Measurements from ENCODE around the gene ZNF407. TPM values are rescaled to one million over a fixed set of nuclear protein-coding genes. Genes with fewer than 3 reads are reported as not detected.
"Not testable (repeated sequence)": the region's sequence is repeated elsewhere in the genome, so short reads cannot be mapped to it uniquely, and the experiment has no call there.

The ZNF407 gene
- total and polyA plus RNA-seq, 2 experiments from 2014 or later: 2.1 to 10.4 TPM

GRCh38 chr18:75085676-75086075 is 488.0 kb downstream of the ZNF407 start:
- not testable (repeated sequence) for H3K4me3 Mint-ChIP-seq; H3K27me3 ChIP-seq (ENCODE audit: insufficient read depth); H3K36me3 ChIP-seq (ENCODE audit: insufficient read depth); H3K27ac ChIP-seq (ENCODE audit: low read depth); H3K4me1 ChIP-seq (ENCODE audit: insufficient read depth); DNase-seq (ENCODE audit: low spot score); H3K36me3 Mint-ChIP-seq (ENCODE audit: low read depth); H3K9me2 ChIP-seq (ENCODE audit: insufficient read depth); H3K27me3 Mint-ChIP-seq (ENCODE audit: insufficient read depth, low read depth, poor library complexity); H3K27ac Mint-ChIP-seq; H3K4me3 ChIP-seq; H3F3A ChIP-seq (replicated peaks; ENCODE audit: low read depth); ATAC-seq; H4K20me1 ChIP-seq (replicated peaks; ENCODE audit: insufficient read depth); H3K4me1 Mint-ChIP-seq; H3K79me2 ChIP-seq (replicated peaks; ENCODE audit: insufficient read depth); H2AFZ ChIP-seq; H3K4me2 ChIP-seq
- peaks cover 17% of the 10 kb centered on the region for H3K9me3 Mint-ChIP-seq

- Mint-ChIP-seq H3K27ac (no peak overlapping the region), H3K9me3 (peaks cover 17% of the 10 kb centered on the region), H3K36me3 (ENCODE audit: low read depth) (peaks cover 6% of the 10 kb centered on the region), H3K4me3 (no peak overlapping the region), H3K27me3 (ENCODE audit: insufficient read depth, low read depth, poor library complexity) (peaks cover 6% of the 10 kb centered on the region), H3K4me1 (peaks cover 4% of the 10 kb centered on the region; the same call in 2 of the 3 replicates)
- H3K4me2 ChIP-seq: no peak overlapping the region
- no peak for DNase-seq (ENCODE audit: low spot score)
- no peaks in the 10 kb centered on the region for H3K79me2 ChIP-seq (replicated peaks; ENCODE audit: insufficient read depth)
- peaks cover 6% of the 10 kb centered on the region; the same call in 1 of the 2 replicates for H3K9me2 ChIP-seq (ENCODE audit: insufficient read depth)
- H2AFZ ChIP-seq: no peak overlapping the region
- no peaks in the 10 kb centered on the region for H3K4me1 ChIP-seq (ENCODE audit: insufficient read depth)
- no peaks in the 10 kb centered on the region for H3K36me3 ChIP-seq (ENCODE audit: insufficient read depth)
- H3K27ac ChIP-seq (ENCODE audit: low read depth): no peak overlapping the region
- H3K4me3 ChIP-seq: no peak overlapping the region
- H4K20me1 ChIP-seq (replicated peaks; ENCODE audit: insufficient read depth): no peaks in the 10 kb centered on the region
- H3F3A ChIP-seq (replicated peaks; ENCODE audit: low read depth): peaks cover 9% of the 10 kb centered on the region
- no peak for ATAC-seq
- no peaks in the 10 kb centered on the region for H3K27me3 ChIP-seq (ENCODE audit: insufficient read depth)
- no peak for TF ChIP-seq EZH2phosphoT487 (IDR thresholded peaks at IDR 0.05; ENCODE audit: unreplicated experiment)
- TF ChIP-seq POLR2AphosphoS5 (IDR thresholded peaks at IDR 0.05; ENCODE audit: low read depth): no peak
- no peak for TF ChIP-seq JUNB (IDR thresholded peaks at IDR 0.05; ENCODE audit: unreplicated experiment)
- no peak for TF ChIP-seq ZNF114 (CRISPR knock-in tag; IDR thresholded peaks at IDR 0.05)
- TF ChIP-seq, protein P1, sequence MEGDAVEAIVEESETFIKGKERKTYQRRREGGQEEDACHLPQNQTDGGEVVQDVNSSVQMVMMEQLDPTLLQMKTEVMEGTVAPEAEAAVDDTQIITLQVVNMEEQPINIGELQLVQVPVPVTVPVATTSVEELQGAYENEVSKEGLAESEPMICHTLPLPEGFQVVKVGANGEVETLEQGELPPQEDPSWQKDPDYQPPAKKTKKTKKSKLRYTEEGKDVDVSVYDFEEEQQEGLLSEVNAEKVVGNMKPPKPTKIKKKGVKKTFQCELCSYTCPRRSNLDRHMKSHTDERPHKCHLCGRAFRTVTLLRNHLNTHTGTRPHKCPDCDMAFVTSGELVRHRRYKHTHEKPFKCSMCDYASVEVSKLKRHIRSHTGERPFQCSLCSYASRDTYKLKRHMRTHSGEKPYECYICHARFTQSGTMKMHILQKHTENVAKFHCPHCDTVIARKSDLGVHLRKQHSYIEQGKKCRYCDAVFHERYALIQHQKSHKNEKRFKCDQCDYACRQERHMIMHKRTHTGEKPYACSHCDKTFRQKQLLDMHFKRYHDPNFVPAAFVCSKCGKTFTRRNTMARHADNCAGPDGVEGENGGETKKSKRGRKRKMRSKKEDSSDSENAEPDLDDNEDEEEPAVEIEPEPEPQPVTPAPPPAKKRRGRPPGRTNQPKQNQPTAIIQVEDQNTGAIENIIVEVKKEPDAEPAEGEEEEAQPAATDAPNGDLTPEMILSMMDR (conservative IDR thresholded peaks at IDR 0.05; ENCODE audit: low read depth in 2 of 2): no peak
- no peak for TF ChIP-seq NANOG (IDR thresholded peaks at IDR 0.05; ENCODE audit: borderline replicate concordance)
- no peak for TF ChIP-seq ETS1 (IDR thresholded peaks at IDR 0.05)
- TF ChIP-seq, protein P2, sequence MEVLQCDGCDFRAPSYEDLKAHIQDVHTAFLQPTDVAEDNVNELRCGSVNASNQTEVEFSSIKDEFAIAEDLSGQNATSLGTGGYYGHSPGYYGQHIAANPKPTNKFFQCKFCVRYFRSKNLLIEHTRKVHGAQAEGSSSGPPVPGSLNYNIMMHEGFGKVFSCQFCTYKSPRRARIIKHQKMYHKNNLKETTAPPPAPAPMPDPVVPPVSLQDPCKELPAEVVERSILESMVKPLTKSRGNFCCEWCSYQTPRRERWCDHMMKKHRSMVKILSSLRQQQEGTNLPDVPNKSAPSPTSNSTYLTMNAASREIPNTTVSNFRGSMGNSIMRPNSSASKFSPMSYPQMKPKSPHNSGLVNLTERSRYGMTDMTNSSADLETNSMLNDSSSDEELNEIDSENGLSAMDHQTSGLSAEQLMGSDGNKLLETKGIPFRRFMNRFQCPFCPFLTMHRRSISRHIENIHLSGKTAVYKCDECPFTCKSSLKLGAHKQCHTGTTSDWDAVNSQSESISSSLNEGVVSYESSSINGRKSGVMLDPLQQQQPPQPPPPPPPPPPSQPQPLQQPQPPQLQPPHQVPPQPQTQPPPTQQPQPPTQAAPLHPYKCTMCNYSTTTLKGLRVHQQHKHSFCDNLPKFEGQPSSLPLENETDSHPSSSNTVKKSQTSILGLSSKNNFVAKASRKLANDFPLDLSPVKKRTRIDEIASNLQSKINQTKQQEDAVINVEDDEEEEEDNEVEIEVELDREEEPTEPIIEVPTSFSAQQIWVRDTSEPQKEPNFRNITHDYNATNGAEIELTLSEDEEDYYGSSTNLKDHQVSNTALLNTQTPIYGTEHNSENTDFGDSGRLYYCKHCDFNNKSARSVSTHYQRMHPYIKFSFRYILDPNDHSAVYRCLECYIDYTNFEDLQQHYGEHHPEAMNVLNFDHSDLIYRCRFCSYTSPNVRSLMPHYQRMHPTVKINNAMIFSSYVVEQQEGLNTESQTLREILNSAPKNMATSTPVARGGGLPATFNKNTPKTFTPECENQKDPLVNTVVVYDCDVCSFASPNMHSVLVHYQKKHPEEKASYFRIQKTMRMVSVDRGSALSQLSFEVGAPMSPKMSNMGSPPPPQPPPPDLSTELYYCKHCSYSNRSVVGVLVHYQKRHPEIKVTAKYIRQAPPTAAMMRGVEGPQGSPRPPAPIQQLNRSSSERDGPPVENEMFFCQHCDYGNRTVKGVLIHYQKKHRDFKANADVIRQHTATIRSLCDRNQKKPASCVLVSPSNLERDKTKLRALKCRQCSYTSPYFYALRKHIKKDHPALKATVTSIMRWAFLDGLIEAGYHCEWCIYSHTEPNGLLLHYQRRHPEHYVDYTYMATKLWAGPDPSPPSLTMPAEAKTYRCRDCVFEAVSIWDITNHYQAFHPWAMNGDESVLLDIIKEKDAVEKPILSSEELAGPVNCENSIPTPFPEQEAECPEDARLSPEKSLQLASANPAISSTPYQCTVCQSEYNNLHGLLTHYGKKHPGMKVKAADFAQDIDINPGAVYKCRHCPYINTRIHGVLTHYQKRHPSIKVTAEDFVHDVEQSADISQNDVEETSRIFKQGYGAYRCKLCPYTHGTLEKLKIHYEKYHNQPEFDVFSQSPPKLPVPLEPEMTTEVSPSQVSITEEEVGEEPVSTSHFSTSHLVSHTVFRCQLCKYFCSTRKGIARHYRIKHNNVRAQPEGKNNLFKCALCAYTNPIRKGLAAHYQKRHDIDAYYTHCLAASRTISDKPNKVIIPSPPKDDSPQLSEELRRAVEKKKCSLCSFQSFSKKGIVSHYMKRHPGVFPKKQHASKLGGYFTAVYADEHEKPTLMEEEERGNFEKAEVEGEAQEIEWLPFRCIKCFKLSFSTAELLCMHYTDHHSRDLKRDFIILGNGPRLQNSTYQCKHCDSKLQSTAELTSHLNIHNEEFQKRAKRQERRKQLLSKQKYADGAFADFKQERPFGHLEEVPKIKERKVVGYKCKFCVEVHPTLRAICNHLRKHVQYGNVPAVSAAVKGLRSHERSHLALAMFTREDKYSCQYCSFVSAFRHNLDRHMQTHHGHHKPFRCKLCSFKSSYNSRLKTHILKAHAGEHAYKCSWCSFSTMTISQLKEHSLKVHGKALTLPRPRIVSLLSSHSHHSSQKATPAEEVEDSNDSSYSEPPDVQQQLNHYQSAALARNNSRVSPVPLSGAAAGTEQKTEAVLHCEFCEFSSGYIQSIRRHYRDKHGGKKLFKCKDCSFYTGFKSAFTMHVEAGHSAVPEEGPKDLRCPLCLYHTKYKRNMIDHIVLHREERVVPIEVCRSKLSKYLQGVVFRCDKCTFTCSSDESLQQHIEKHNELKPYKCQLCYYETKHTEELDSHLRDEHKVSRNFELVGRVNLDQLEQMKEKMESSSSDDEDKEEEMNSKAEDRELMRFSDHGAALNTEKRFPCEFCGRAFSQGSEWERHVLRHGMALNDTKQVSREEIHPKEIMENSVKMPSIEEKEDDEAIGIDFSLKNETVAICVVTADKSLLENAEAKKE (CRISPR knock-in tag; IDR thresholded peaks at IDR 0.05): no peak
- TF ChIP-seq REST (IDR thresholded peaks at IDR 0.05; ENCODE audit: unreplicated experiment): no peak
- no peak for TF ChIP-seq ZNF331 (CRISPR knock-in tag; IDR thresholded peaks at IDR 0.05; ENCODE audit: low read depth)
Observed at GRCh38 chr18:75086494-75087034, 488.9 kb downstream of the ZNF407 start.
